Measurements from ENCODE around the gene AGRN.

DNA sequence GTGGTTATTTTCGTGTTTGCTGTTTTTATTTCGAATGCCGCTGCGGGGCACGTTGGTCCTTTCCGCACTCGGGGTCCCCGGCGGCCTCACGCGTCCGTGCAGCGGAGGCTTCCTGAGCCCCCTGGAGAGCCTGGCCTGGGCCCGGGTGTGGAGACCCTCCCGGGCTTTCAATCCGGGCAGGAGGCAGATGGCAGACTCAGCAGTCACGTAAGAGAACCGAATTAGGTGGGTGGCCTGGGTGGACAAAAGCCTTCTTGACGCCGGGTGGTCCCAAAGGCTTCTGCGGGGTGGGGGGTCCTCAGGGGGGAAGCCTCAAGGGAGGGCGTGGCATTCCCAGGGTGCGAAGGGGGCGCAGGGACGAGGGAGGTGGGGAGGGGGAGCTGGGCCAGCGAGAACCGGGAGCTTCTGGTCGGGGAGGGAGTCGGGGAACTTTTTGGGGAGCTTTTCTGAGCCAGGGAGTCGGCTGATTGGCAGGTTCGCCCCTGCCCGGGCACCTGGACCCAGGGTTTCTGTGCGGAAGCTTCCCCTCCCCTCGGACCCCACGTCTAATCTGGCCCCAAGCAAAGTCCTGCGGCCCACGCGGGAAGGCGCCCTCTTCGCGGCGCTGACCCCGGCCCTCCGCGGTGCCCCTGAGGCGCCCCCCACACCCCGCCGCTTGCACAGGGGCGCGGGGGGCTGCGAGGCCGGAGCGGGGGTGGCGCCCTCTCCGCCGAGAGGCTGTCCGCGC lies 18.7 kb upstream of the AGRN start:
- TF ChIP-seq, protein P1, sequence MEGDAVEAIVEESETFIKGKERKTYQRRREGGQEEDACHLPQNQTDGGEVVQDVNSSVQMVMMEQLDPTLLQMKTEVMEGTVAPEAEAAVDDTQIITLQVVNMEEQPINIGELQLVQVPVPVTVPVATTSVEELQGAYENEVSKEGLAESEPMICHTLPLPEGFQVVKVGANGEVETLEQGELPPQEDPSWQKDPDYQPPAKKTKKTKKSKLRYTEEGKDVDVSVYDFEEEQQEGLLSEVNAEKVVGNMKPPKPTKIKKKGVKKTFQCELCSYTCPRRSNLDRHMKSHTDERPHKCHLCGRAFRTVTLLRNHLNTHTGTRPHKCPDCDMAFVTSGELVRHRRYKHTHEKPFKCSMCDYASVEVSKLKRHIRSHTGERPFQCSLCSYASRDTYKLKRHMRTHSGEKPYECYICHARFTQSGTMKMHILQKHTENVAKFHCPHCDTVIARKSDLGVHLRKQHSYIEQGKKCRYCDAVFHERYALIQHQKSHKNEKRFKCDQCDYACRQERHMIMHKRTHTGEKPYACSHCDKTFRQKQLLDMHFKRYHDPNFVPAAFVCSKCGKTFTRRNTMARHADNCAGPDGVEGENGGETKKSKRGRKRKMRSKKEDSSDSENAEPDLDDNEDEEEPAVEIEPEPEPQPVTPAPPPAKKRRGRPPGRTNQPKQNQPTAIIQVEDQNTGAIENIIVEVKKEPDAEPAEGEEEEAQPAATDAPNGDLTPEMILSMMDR (IDR thresholded peaks at IDR 0.05), result no peak
- TF ChIP-seq POLR2A (IDR thresholded peaks at IDR 0.05) (no peak), POLR2AphosphoS5 (IDR thresholded peaks at IDR 0.05) (no peak), EP300 (IDR thresholded peaks at IDR 0.05) (no peak)

All from suprapubic skin (tissue), 4 donors.